CD4-positive, alpha-beta T cell (primary cell): ENCODE results near the gene ZNF365. TPM values are rescaled to one million over a fixed set of nuclear protein-coding genes. Genes with fewer than 3 reads are reported as not detected.

ENCODE experiments used
- ATAC-seq: fragments of 200-7000 bp; cut with Tn5 transposase; one replicate; pipeline ENCODE4 v1.10.0; 2022; ENCODE audit warnings: mild to moderate bottlenecking; ENCODE audit not compliant: poor library complexity
- CTCF ChIA-PET: fragments of 350-600 bp; sonication (Branson Sonifier 250); formaldehyde crosslinking; loops from one replicate; lab custom pipeline; 2021; ENCODE audit warnings: antibody characterized with exemption, inconsistent platforms; lab: Charles Lee
- POLR2A ChIA-PET: fragments of 350-600 bp; sonication (Branson Sonifier 250); formaldehyde crosslinking; loops from one replicate; lab custom pipeline; 2021; ENCODE audit warnings: antibody characterized with exemption, inconsistent platforms; lab: Charles Lee
- DNase-seq, 14 experiments: peaks; one replicate each; pipeline ENCODE4 v3.0.0-alpha.2; 2013 to 2020; ENCODE audit warnings: mixed read lengths in 2 of 14
- H3K27ac ChIP-seq, 2 donors: one replicate each; pipeline versions ENCODE4 v1.5.1 to v1.7.0; 2013; ENCODE audit warnings: low read length in 2 of 2, low read depth in 1 of 2, mild to moderate bottlenecking in 1 of 2
- H3K27me3 ChIP-seq, 2 experiments: 1 replicate in 1 of 2; 2 replicates in 1 of 2; pipeline versions ENCODE4 v1.6.1 to v1.7.0; 2013; ENCODE audit warnings: low read length in 2 of 2, control low read depth in 1 of 2, mild to moderate bottlenecking in 1 of 2, moderate library complexity in 1 of 2; ENCODE audit not compliant: insufficient read depth in 2 of 2, control insufficient read depth in 1 of 2
- H3K36me3 ChIP-seq: one replicate; pipeline ENCODE4 v1.6.1; 2013; ENCODE audit warnings: low read length, control low read depth; ENCODE audit not compliant: insufficient read depth
- H3K4me1 ChIP-seq: one replicate; pipeline ENCODE4 v1.6.1; 2013; ENCODE audit warnings: low read length, control low read depth; ENCODE audit not compliant: insufficient read depth
- H3K4me3 ChIP-seq: one replicate; pipeline ENCODE4 v1.5.1; 2013; ENCODE audit warnings: mild to moderate bottlenecking, low read length, moderate library complexity
- H3K9me3 ChIP-seq, 2 experiments: 1 replicate in 1 of 2; 2 replicates in 1 of 2; pipeline versions ENCODE4 v1.6.1 to v1.7.0; 2013; ENCODE audit warnings: low read length in 2 of 2, mild to moderate bottlenecking in 2 of 2, control low read depth in 1 of 2, moderate library complexity in 1 of 2; ENCODE audit not compliant: control insufficient read depth in 1 of 2, insufficient read depth in 1 of 2
- H3K27ac Mint-ChIP-seq: one replicate; pipeline ENCODE4 v1.8.0; 2020; ENCODE audit warnings: mixed read lengths
- H3K27me3 Mint-ChIP-seq: one replicate; pipeline ENCODE4 v1.8.0; 2021; ENCODE audit warnings: mixed read lengths
- H3K36me3 Mint-ChIP-seq: one replicate; pipeline ENCODE4 v1.8.0; 2021; ENCODE audit warnings: low read depth, mixed read lengths
- H3K4me1 Mint-ChIP-seq: one replicate; pipeline ENCODE4 v1.8.0; 2021; ENCODE audit warnings: low read depth, mixed read lengths
- H3K4me3 Mint-ChIP-seq: one replicate; pipeline ENCODE4 v1.8.0; 2020; ENCODE audit warnings: mild to moderate bottlenecking, mixed read lengths
- H3K9me3 Mint-ChIP-seq: one replicate; pipeline ENCODE4 v1.8.0; 2020; ENCODE audit warnings: mixed read lengths
- intact Hi-C, 2 experiments: fragments of 100-400 bp; cut with DNase I in 1 of 2; cut with micrococcal nuclease in 1 of 2; formaldehyde crosslinking; loops; one replicate each; pipeline versions ENCODE4 v1.15.1 to v1.9.0; 2023 to 2025; cut with DNase I, micrococcal nuclease
- total RNA-seq, 174 experiments: library from RNA in 2 of 174; stranded (reverse) in 2 of 174; gene quantifications; one replicate each; pipeline ENCODE4 v1.2.3 and lab custom pipeline; 2021 to 2026
- TF ChIP-seq, protein P1 (sequence below): fragments of 200-600 bp; IDR thresholded peaks from one replicate; pipeline ENCODE4 v1.8.0; 2022; ENCODE audit warnings: antibody characterized with exemption, mild to moderate bottlenecking

ZNF365 gene
- total RNA-seq, 2 experiments from 2014 or later, result 1.8 to 2.0 TPM

DNA sequence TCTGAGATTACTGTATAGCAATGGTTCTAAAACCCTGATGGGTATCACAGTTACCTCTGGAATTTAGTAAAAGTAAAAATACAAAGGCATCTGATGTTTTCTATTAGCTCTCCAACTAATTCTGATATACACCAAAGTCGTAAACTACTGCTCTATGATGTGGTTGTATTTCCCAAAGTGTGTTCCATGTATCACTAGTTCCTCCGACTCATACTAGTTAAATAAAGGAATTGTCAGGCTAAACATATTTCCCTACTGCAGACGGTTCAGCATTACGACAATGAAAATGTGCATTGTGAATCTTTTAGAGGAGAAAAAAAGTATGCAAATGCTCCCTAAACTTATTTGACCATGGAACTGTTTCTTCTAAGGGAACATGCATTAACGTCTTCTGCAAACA, 38.9 kb downstream of the ZNF365 start:
- H3K9me3 Mint-ChIP-seq, result peaks cover 10% of the 10 kb centered on the region
- no peaks in the 10 kb centered on the region for H3K36me3 Mint-ChIP-seq
- peaks cover 40% of the 10 kb centered on the region for H3K27me3 Mint-ChIP-seq
- H3K27ac Mint-ChIP-seq, result no peak overlapping the region
- H3K27me3 ChIP-seq, result no peaks in the 10 kb centered on the region
- CTCF ChIA-PET, result no interaction called here
- no peak overlapping the region for H3K27ac ChIP-seq
- TF ChIP-seq, protein P1, sequence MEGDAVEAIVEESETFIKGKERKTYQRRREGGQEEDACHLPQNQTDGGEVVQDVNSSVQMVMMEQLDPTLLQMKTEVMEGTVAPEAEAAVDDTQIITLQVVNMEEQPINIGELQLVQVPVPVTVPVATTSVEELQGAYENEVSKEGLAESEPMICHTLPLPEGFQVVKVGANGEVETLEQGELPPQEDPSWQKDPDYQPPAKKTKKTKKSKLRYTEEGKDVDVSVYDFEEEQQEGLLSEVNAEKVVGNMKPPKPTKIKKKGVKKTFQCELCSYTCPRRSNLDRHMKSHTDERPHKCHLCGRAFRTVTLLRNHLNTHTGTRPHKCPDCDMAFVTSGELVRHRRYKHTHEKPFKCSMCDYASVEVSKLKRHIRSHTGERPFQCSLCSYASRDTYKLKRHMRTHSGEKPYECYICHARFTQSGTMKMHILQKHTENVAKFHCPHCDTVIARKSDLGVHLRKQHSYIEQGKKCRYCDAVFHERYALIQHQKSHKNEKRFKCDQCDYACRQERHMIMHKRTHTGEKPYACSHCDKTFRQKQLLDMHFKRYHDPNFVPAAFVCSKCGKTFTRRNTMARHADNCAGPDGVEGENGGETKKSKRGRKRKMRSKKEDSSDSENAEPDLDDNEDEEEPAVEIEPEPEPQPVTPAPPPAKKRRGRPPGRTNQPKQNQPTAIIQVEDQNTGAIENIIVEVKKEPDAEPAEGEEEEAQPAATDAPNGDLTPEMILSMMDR, result no peak
- POLR2A ChIA-PET, result no interaction called here
- no peak overlapping the region for H3K4me3 Mint-ChIP-seq
- no peak overlapping the region for H3K4me3 ChIP-seq
- no peak for DNase-seq
- H3K4me1 ChIP-seq, result no peaks in the 10 kb centered on the region
- H3K36me3 ChIP-seq, result no peaks in the 10 kb centered on the region
- intact Hi-C loops, result loop anchor here (5.0 to 10.0 kb wide), 2 partner anchors 146 to 518 kb away; partner anchors contain the start of gene RTKN2 (in 1 of the 2)
- H3K9me3 ChIP-seq, result peaks cover 0 to 7% of the 10 kb centered on the region in 2 experiments
- ATAC-seq, result no peak
- no peaks in the 10 kb centered on the region for H3K4me1 Mint-ChIP-seq

DNA sequence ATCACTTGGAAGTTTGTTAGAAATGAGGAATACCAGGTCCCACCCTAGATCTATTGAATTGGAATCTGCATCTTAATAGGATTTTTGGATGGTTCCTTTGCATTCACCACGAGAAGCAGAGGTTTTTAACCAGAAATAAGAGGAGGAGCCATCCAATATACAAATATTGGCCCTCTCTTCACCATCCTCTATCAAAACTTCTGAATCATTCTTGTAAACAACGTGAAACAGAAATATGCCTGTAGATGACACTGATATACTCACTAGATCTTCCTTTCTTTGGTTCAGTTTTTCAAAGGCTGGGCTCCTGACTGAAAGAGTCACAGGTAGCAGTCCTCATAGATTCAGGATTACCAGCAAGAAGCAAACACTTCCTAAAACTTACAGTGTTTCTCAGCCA, 39.5 kb downstream of the ZNF365 start:
- DNase-seq (no peak), ATAC-seq (no peak)
- Histone ChIP-seq H3K36me3 (no peaks in the 10 kb centered on the region), H3K9me3 (peaks cover 0 to 4% of the 10 kb centered on the region in 2 experiments), H3K27me3 (no peaks in the 10 kb centered on the region), H3K4me3 (no peak overlapping the region), H3K27ac (no peak overlapping the region), H3K4me1 (no peaks in the 10 kb centered on the region)
- Mint-ChIP-seq H3K27ac (no peak overlapping the region), H3K9me3 (peaks cover 9% of the 10 kb centered on the region), H3K36me3 (no peaks in the 10 kb centered on the region), H3K4me3 (no peak overlapping the region), H3K4me1 (no peaks in the 10 kb centered on the region), H3K27me3 (peaks cover 42% of the 10 kb centered on the region)
- TF ChIP-seq, protein P1, result no peak
- intact Hi-C loops, result loop anchor here (2.0 to 10.0 kb wide), 3 partner anchors 146 to 519 kb away; partner anchors contain the start of gene RTKN2 (in 1 of the 2)
- CTCF ChIA-PET, result no interaction called here
- POLR2A ChIA-PET, result no interaction called here

DNA sequence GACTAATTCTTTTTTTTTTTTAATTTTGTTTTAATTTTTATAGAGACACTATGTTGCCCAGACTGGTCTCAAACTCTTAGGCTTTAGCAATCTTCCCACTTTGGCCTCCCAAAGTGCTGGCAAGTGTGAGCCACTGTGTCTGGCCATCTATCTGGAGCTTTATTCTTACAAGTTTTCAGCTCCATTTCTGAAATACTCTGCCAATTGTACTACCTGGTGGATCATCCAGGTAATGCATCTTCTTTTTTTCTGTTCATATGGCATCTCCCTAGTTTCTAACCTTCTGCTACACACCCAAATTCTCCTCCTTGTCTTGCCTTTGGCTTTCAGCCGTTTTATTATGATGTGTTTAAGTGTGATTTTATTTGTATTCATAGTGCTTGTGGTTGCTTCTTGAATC, 40.2 kb downstream of the ZNF365 start:
- Histone ChIP-seq H3K9me3 (peaks cover 0 to 4% of the 10 kb centered on the region in 2 experiments), H3K4me3 (no peak overlapping the region), H3K27me3 (no peaks in the 10 kb centered on the region), H3K36me3 (no peaks in the 10 kb centered on the region), H3K4me1 (no peaks in the 10 kb centered on the region), H3K27ac (no peak overlapping the region)
- Mint-ChIP-seq H3K9me3 (peaks cover 9% of the 10 kb centered on the region), H3K27me3 (peaks cover 44% of the 10 kb centered on the region), H3K36me3 (no peaks in the 10 kb centered on the region), H3K27ac (no peak overlapping the region), H3K4me3 (no peak overlapping the region), H3K4me1 (no peaks in the 10 kb centered on the region)
- POLR2A ChIA-PET, result no interaction called here
- intact Hi-C loops, result loop anchor here (2.0 to 10.0 kb wide), 3 partner anchors 147 to 520 kb away; partner anchors contain the start of gene RTKN2 (in 1 of the 2)
- TF ChIP-seq, protein P1, result peak; percentile 12
- CTCF ChIA-PET, result no interaction called here
- ATAC-seq, result no peak
- DNase-seq, result peak in 2 of 14 experiments; percentile 4 to 9
